Kidney (tissue), 14 donors: ENCODE measurements around the gene LSM14B. TPM values are rescaled to one million over a fixed set of nuclear protein-coding genes. Genes with fewer than 3 reads are reported as not detected.

ENCODE experiments used
- DNase-seq, 5 donors: peaks; one replicate each; pipeline ENCODE4 v3.0.0-alpha.2; 2013 to 2020
- FAIRE-seq: peaks from 2 replicates; lab custom pipeline; 2012; peaks lifted over from hg19 to GRCh38; lab: Jason Lieb, UNC
- H3K27ac ChIP-seq, 2 donors: one replicate each; pipeline ENCODE4 v1.7.0; 2013; ENCODE audit warnings: low read depth in 2 of 2, low read length in 2 of 2, inconsistent platforms in 1 of 2
- H3K27me3 ChIP-seq: one replicate; pipeline ENCODE4 v1.7.1; 2013; ENCODE audit warnings: low read length, inconsistent platforms; ENCODE audit not compliant: control insufficient read depth, insufficient read depth
- H3K36me3 ChIP-seq, 3 donors: one replicate each; pipeline versions ENCODE4 v1.7.0 to v1.7.1; 2013; ENCODE audit warnings: low read length in 3 of 3, control low read depth in 1 of 3, inconsistent platforms in 1 of 3; ENCODE audit not compliant: insufficient read depth in 3 of 3, control insufficient read depth in 2 of 3
- H3K4me1 ChIP-seq, 3 donors: one replicate each; pipeline versions ENCODE4 v1.7.0 to v1.7.1; 2013; ENCODE audit warnings: low read length in 3 of 3, inconsistent platforms in 1 of 3, low read depth in 1 of 3; ENCODE audit not compliant: control insufficient read depth in 2 of 3, insufficient read depth in 2 of 3
- H3K4me3 ChIP-seq, 3 donors: one replicate each; pipeline versions ENCODE4 v1.7.0 to v1.8.1; 2013; ENCODE audit warnings: low read length in 3 of 3, control low read depth in 1 of 3, inconsistent platforms in 1 of 3
- H3K9ac ChIP-seq, 3 donors: one replicate each; pipeline versions ENCODE4 v1.7.0 to v1.7.1; 2013; ENCODE audit warnings: low read length in 3 of 3, control low read depth in 1 of 3, inconsistent platforms in 1 of 3
- H3K9me3 ChIP-seq, 3 donors: one replicate each; pipeline versions ENCODE4 v1.7.0 to v1.7.1; 2013; ENCODE audit warnings: low read length in 3 of 3, control low read depth in 1 of 3, inconsistent platforms in 1 of 3; ENCODE audit not compliant: control insufficient read depth in 2 of 3, insufficient read depth in 1 of 3
- CTCF ChIP-seq: IDR thresholded peaks from 3 replicates; pipeline ENCODE4 v1.5.1; 2012; ENCODE audit warnings: mild to moderate bottlenecking, moderate library complexity, borderline replicate concordance; ENCODE audit not compliant: insufficient read depth; ENCODE audit errors: extremely low read depth
- intact Hi-C: fragments of 100-400 bp; cut with DNase I; formaldehyde crosslinking; loops from one replicate; pipeline ENCODE4 v1.11.1; 2022
- polyA plus RNA-seq: library from polyadenylated mRNA; stranded (reverse); fragments of 350-450 nt; fragmentation: Illumina TruSeq; extraction: RNeasy Lipid Tissue Mini Kit (QIAGEN cat#74804); gene quantifications from one replicate; pipeline ENCODE4 v1.2.3, GENCODE V29; 2014; ENCODE audit warnings: low read depth, low replicate concordance; ENCODE audit not compliant: insufficient read depth
- total RNA-seq: library from RNA; stranded (reverse); fragmentation: NEBNext Ultra II Directional; extraction: Animal tissue kit (Norgen Biotek cat#: 25700); gene quantifications from one replicate; pipeline ENCODE4 v1.2.1, GENCODE V29; 2021
- donor health status: control.
- donor health status: control.
- donor health status: control.
- donor health status: control.
- donor health status: control.
- donor health status: DM: yes; HTN: yes; CAD: no.
- donor health status: Normal renal cell carcinoma (clear cell type).

Gene LSM14B
- total and polyA plus RNA-seq, 2 donors from 2014 or later, result 18.0 to 31.6 TPM

- Histone ChIP-seq H3K4me1 (peaks cover 0 to 12% (median 3%) of the 10 kb centered on the region in 3 donors), H3K27me3 (no peaks in the 10 kb centered on the region), H3K27ac (no peak overlapping the region), H3K9me3 (no peaks in the 10 kb centered on the region), H3K9ac (no peak overlapping the region), H3K36me3 (peaks cover 0 to 35% (median 17%) of the 10 kb centered on the region in 3 donors), H3K4me3 (no peak overlapping the region)
- DNase-seq (no peak), FAIRE-seq (no peak)
- intact Hi-C loops, result no loop called here
- TF ChIP-seq CTCF, result no peak
Observed at GRCh38 chr20:62160876-62161275, 38.6 kb downstream of the LSM14B start.

GRCh38 chr20:62161347-62161746, 39.1 kb downstream of the LSM14B start:
- H3K9me3 ChIP-seq, result no peaks in the 10 kb centered on the region
- H3K4me1 ChIP-seq, result peaks cover 0 to 12% (median 3%) of the 10 kb centered on the region in 3 donors
- H3K4me3 ChIP-seq, result no peak overlapping the region
- no peak overlapping the region for H3K9ac ChIP-seq
- H3K36me3 ChIP-seq, result peaks cover 0 to 35% (median 20%) of the 10 kb centered on the region in 3 donors
- TF ChIP-seq CTCF, result no peak
- intact Hi-C loops, result no loop called here
- no peaks in the 10 kb centered on the region for H3K27me3 ChIP-seq
- DNase-seq (no peak), FAIRE-seq (no peak)
- no peak overlapping the region for H3K27ac ChIP-seq

GRCh38 chr20:62162765-62163484, 40.6 kb downstream of the LSM14B start:
- H3K4me1 ChIP-seq, result no peaks in the 10 kb centered on the region
- H3K9me3 ChIP-seq, result no peaks in the 10 kb centered on the region
- no peak overlapping the region for H3K27ac ChIP-seq
- intact Hi-C loops, result no loop called here
- H3K9ac ChIP-seq, result no peak overlapping the region
- DNase-seq (no peak), FAIRE-seq (no peak)
- H3K4me3 ChIP-seq, result no peak overlapping the region
- no peak for TF ChIP-seq CTCF
- H3K27me3 ChIP-seq, result no peaks in the 10 kb centered on the region
- H3K36me3 ChIP-seq, result peaks cover 0 to 35% (median 21%) of the 10 kb centered on the region in 3 donors

- FAIRE-seq (no peak), DNase-seq (no peak)
- no peak overlapping the region for H3K27ac ChIP-seq
- no peak overlapping the region for H3K4me3 ChIP-seq
- intact Hi-C loops, result no loop called here
- no peak overlapping the region for H3K9ac ChIP-seq
- no peaks in the 10 kb centered on the region for H3K27me3 ChIP-seq
- no peaks in the 10 kb centered on the region for H3K9me3 ChIP-seq
- no peak for TF ChIP-seq CTCF
- H3K36me3 ChIP-seq, result peaks cover 0 to 40% (median 27%) of the 10 kb centered on the region in 3 donors
- H3K4me1 ChIP-seq, result no peaks in the 10 kb centered on the region
Observed at GRCh38 chr20:62163485-62163865, 41.2 kb downstream of the LSM14B start.
